ENCODE results near the gene CNBD2. TPM values are rescaled to one million over a fixed set of nuclear protein-coding genes. Genes with fewer than 3 reads are reported as not detected.

Gene CNBD2
- total RNA-seq, 1 experiment from 2014 or later = 3.8 TPM

GRCh38 chr20:36010825-36011224 lies 42.4 kb downstream of the CNBD2 start (continued):
- TF ChIP-seq ZBTB43 (CRISPR knock-in tag; IDR thresholded peaks at IDR 0.05) = no peak
- no peak for TF ChIP-seq ZNF121 (CRISPR knock-in tag; IDR thresholded peaks at IDR 0.05)
- TF ChIP-seq, protein P1, sequence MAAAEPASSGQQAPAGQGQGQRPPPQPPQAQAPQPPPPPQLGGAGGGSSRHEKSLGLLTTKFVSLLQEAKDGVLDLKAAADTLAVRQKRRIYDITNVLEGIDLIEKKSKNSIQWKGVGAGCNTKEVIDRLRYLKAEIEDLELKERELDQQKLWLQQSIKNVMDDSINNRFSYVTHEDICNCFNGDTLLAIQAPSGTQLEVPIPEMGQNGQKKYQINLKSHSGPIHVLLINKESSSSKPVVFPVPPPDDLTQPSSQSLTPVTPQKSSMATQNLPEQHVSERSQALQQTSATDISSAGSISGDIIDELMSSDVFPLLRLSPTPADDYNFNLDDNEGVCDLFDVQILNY (CRISPR knock-in tag; IDR thresholded peaks at IDR 0.05) = no peak

GRCh38 chr20:36015806-36016403 lies 47.5 kb downstream of the CNBD2 start:
- no peaks in the 10 kb centered on the region; the same call in 1 of the 2 replicates for H3K27me3 Mint-ChIP-seq (ENCODE audit: low read depth)
- no peak overlapping the region for H3K4me3 Mint-ChIP-seq
- H3K4me1 Mint-ChIP-seq = peaks cover 13% of the 10 kb centered on the region
- TF ChIP-seq, protein P2, sequence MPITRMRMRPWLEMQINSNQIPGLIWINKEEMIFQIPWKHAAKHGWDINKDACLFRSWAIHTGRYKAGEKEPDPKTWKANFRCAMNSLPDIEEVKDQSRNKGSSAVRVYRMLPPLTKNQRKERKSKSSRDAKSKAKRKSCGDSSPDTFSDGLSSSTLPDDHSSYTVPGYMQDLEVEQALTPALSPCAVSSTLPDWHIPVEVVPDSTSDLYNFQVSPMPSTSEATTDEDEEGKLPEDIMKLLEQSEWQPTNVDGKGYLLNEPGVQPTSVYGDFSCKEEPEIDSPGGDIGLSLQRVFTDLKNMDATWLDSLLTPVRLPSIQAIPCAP (CRISPR knock-in tag; IDR thresholded peaks at IDR 0.05) = no peak
- TF ChIP-seq PRDM15 (CRISPR knock-in tag; IDR thresholded peaks at IDR 0.05) (no peak), SP1 (CRISPR knock-in tag; conservative IDR thresholded peaks at IDR 0.05) (no peak), PREB (CRISPR knock-in tag; IDR thresholded peaks at IDR 0.05; ENCODE audit: borderline replicate concordance) (no peak), TEAD1 (CRISPR knock-in tag; IDR thresholded peaks at IDR 0.05) (no peak), CBFB (CRISPR knock-in tag; IDR thresholded peaks at IDR 0.05; ENCODE audit: low read depth) (no peak)
- TF ChIP-seq, protein P3, sequence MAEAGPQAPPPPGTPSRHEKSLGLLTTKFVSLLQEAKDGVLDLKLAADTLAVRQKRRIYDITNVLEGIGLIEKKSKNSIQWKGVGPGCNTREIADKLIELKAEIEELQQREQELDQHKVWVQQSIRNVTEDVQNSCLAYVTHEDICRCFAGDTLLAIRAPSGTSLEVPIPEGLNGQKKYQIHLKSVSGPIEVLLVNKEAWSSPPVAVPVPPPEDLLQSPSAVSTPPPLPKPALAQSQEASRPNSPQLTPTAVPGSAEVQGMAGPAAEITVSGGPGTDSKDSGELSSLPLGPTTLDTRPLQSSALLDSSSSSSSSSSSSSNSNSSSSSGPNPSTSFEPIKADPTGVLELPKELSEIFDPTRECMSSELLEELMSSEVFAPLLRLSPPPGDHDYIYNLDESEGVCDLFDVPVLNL (CRISPR knock-in tag; IDR thresholded peaks at IDR 0.05; ENCODE audit: borderline replicate concordance, low read depth) = no peak
- H3K9me3 Mint-ChIP-seq = no peaks in the 10 kb centered on the region
- H3K27ac Mint-ChIP-seq = no peak overlapping the region
- ATAC-seq = no peak
- H3K36me3 Mint-ChIP-seq = no peaks in the 10 kb centered on the region
- no peak for DNase-seq (ENCODE audit: low spot score)
- CTCF ChIA-PET = interaction anchor here (0.9 to 1.1 kb wide), 2 partner anchors 123 to 187 kb away, joined by 3 read pairs; no protein-coding TSS in a partner anchor
- POLR2A ChIA-PET = interaction anchor here (0.6 kb wide), 1 partner anchor 560 kb away, joined by 3 read pairs; the partner anchor contains the start of gene CEP250

DNA sequence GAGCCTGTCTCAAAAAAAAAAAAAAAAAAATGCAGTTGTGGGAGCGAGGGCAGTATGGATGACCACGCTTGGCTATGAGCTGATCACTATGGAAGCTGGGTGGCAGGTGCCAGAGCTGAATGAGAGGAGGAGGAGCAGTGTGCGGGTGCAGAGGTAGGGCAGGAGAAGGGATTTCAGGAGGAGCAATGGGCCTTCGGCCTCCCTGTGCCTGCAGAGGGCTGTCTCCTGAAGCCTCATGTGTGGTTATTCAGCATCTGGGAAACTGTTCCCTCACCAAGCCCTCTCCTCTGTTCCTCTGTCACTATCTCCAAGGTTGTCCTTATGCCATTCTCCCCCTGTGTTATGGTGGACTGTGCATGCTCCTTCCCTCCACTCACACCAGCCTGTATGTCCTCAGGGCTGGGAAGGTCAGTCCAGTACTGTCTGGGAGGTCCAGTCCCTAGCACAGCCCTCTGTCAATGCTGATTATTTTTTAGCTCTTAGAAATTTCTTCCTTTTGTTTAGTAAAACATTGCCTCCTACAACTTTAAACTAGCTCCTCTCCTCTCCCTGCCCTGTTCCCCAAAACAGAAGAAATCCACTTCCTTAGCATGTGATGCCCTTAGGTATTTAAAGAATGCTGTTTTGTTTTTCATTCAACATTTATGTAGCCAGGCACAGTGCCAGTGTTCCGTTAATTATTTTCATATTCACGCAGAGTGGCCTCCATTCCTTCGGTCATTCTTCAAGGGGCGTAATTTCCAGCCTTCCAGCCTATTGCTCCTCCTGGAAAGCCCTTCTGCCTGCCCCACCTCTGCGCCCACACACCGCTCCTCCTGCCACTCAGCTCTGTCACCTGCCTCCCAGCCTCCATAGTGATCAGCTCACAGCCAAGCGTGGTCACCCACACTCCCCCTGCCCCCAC lies 48.9 kb downstream of the CNBD2 start:
- no peak overlapping the region for H3K4me3 Mint-ChIP-seq
- ChIA-PET CTCF (interaction anchor here (0.6 to 3.0 kb wide), 12 partner anchors 9 to 475 kb away, joined by 3 to 18 read pairs (median 4); partner anchors contain the start of genes ERGIC3 and SCAND1), POLR2A (no interaction called here)
- no peaks in the 10 kb centered on the region for H3K36me3 Mint-ChIP-seq
- H3K9me3 Mint-ChIP-seq = no peaks in the 10 kb centered on the region
- H3K4me1 Mint-ChIP-seq = peaks cover 13% of the 10 kb centered on the region
- no peaks in the 10 kb centered on the region; the same call in 1 of the 2 replicates for H3K27me3 Mint-ChIP-seq (ENCODE audit: low read depth)
- ATAC-seq (peak; percentile 48), DNase-seq (ENCODE audit: low spot score) (no peak)
- no peak for TF ChIP-seq GABPB1 (CRISPR knock-in tag; IDR thresholded peaks at IDR 0.05)
- no peak overlapping the region for H3K27ac Mint-ChIP-seq

All from WTC11 (cell line).